Measurements from ENCODE around the gene WHRN. TPM values are rescaled to one million over a fixed set of nuclear protein-coding genes. Genes with fewer than 3 reads are reported as not detected.

Gene WHRN
- total RNA-seq, 4 donors from 2014 or later, result 0.82 to 4.1 (median 2.3) TPM

DNA sequence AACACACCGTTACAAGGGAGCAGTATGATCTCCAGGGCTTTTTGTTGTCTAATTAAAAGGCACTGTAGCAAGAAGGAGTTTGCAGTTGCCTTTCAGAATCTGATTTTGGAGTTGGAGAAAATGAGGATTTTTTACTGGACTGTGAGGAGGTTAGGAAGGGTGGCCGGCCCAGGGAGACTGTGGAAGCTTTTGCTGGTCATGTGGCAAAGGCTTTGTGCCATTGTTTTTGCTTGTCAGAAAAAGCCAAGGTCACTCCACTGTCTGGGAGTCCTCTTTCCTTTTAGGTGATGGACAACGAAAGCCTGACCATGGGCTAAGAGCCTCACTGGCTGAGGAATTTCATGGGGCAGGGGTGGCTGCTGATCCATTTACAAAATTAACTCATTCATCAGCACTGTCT lies 10.3 kb upstream of the WHRN start:
- TF ChIP-seq, protein P1, sequence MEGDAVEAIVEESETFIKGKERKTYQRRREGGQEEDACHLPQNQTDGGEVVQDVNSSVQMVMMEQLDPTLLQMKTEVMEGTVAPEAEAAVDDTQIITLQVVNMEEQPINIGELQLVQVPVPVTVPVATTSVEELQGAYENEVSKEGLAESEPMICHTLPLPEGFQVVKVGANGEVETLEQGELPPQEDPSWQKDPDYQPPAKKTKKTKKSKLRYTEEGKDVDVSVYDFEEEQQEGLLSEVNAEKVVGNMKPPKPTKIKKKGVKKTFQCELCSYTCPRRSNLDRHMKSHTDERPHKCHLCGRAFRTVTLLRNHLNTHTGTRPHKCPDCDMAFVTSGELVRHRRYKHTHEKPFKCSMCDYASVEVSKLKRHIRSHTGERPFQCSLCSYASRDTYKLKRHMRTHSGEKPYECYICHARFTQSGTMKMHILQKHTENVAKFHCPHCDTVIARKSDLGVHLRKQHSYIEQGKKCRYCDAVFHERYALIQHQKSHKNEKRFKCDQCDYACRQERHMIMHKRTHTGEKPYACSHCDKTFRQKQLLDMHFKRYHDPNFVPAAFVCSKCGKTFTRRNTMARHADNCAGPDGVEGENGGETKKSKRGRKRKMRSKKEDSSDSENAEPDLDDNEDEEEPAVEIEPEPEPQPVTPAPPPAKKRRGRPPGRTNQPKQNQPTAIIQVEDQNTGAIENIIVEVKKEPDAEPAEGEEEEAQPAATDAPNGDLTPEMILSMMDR (IDR thresholded peaks at IDR 0.05; ENCODE audit: low read depth), result no peak

DNA sequence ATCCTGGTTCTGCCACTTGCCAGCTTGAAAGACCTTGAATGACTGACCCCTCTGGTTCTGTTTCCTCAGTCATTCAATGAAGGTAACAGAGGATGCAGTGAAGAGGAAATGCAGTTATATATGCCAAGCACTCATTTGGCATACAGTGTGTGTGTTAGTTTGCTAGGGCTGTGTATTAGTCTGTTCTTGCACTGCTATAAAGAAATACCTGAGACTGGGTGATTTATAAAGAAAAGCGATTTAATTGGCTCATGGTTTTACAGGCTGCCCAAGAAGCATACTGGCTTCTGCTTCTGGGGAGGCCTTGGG lies 8.6 kb upstream of the WHRN start:
- TF ChIP-seq, protein P1 (IDR thresholded peaks at IDR 0.05; ENCODE audit: low read depth), result no peak

DNA sequence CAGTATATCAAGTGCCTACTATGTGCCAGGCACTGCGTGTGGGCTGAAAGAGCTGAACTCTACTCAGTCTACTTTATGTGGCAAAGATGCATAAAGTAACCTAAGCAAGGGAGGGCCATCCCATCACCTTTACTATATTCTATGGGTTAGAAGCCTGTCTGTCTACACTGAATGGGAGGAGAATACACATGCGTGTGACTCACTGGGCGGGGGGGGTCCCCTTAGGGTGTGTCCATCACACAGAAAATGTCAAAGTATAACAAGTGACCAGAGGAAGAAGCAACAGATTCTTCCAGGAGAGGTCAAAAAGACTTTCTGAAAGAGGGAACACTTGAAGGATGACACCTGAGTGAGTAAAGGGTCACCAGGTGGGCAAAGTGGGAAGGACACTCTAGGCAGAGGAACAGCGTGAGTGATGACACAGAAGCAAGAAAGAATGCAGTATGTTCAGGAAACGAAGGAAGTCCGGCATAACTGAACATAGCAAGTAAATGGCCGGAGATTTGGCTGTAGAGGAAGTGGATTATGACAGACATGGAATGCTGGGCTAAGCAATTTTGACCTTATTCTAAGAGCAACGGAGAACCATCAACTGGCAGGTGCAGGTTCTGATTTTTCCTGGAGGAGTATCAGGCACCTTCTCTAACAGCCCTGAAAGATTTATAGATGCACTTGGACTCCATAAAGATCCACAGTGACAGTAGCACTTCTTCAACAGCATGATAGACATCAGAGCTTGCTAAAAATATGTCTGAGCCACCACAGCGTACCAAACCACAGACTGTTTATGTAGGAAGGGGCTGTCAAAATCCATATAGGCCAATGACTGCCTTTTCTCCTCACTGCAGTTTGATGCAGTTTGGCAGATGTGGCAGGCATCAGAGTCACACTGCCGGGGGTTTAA lies 8.0 kb upstream of the WHRN start:
- TF ChIP-seq, protein P1 (IDR thresholded peaks at IDR 0.05; ENCODE audit: low read depth), result no peak

DNA sequence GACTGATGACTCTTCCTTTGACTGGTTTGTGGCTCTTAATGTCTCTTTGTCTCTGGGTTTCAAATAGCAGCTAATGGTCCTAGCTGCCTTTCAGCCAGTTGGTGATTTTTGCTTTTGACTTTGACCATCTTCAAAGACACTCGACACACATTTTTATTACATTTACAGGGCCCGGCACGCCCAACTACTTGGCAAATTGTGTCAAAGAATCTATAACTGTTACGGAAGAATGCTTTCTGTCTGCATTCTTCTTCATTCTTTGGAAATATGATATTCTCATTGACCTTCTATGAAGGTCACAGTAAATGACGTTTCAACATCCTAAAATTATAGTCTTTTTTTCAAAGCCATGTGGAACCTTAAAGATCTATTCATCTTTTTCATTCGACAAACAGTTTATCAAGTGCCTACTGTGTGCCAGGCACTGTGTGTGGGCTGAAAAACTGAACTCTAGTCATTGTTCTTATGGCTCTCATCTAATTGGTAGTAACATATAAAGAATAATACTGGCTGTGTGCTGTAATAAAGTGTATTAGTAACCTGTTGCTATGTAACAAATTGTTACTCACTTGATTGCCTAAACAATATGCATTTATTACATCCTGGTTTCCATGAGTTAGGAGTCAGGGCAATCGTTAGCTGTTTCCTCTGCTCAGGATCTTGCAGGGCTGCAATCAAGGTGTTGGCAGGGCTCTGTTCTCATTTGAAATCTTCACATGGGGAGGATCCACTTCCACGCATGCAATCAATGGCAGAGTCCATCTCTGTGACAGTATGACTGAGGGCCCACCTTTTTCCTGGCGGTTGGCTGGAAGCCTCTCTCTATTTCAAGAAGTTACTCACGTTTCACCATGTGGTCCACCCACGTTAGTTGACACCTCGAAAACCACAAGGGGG lies 7.0 kb upstream of the WHRN start:
- TF ChIP-seq, protein P1 (IDR thresholded peaks at IDR 0.05; ENCODE audit: low read depth), result no peak

DNA sequence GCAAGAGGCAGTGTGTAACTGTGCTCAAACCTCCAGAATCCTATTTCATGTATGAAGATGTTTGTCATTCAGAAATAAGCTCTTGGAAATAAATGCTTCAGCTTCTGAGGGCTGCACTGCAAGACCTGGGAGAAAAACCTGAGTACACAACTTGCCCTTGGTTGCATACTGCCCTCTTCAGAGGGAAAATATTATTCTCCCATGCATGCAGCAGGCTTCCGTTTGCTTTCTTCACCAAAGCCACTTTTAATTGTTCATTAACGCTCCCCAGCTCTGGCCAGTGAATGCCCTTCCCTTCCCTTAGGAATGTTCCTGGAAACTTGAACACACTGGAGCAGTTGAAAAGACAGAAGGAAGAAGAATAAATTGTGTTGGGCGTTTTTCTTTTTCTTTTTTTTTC lies 2.5 kb upstream of the WHRN start:
- TF ChIP-seq, protein P1 (IDR thresholded peaks at IDR 0.05; ENCODE audit: low read depth), result no peak

DNA sequence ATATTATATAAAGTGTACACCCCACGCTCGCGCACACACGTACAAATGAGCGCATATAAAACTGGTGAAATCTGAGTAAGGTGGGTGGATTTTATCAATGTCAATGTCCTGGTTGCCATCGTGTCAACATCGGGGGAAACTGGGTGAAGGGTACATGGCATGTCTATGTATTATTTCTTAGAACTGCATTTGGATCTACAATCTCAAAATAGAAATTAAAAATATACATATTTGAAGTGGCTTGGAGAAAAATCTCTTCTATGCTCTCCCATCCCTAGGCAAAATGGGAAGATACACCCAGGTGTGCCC lies 763 bp upstream of the WHRN start:
- TF ChIP-seq, protein P1 (IDR thresholded peaks at IDR 0.05; ENCODE audit: low read depth), result no peak
